ENCODE measurements around the gene KLHL29. TPM values are rescaled to one million over a fixed set of nuclear protein-coding genes. Genes with fewer than 3 reads are reported as not detected.

Gene KLHL29
- total and polyA plus RNA-seq, 2 of the 13 experiments (the other 11 are each of a cell fraction or from before 2014, with no cell fraction given) = 0.01 TPM; not detected in 1

- Histone ChIP-seq H3K9me3 (ENCODE audit: low read length) (no peaks in the 10 kb centered on the region), H3K79me2 (ENCODE audit: insufficient read depth, low read length) (no peaks in the 10 kb centered on the region), H3K27ac (ENCODE audit: extremely low read length, insufficient read depth, low read length) (no peak overlapping the region), H3K4me1 (ENCODE audit: insufficient read depth, low read length) (peaks cover 8% of the 10 kb centered on the region), H3K4me3 (replicated peaks in 1 of 3; ENCODE audit: insufficient read depth in 1 of 3, low read depth in 2 of 3, low read length in 3 of 3) (no peak overlapping the region), H4K20me1 (ENCODE audit: insufficient read depth, low read length) (no peaks in the 10 kb centered on the region), H3K36me3 (replicated peaks in 1 of 2; ENCODE audit: control insufficient read depth in 1 of 2, insufficient read depth in 2 of 2, low read length in 2 of 2) (no peaks in the 10 kb centered on the region), H2AFZ (ENCODE audit: low read length) (no peak overlapping the region), H3K4me2 (ENCODE audit: low read depth, low read length) (no peak overlapping the region), H3K27me3 (ENCODE audit: control insufficient read depth in 1 of 2, insufficient read depth in 2 of 2, low read length in 2 of 2) (peaks cover 0 to 8% of the 10 kb centered on the region in 2 experiments; a peak in 2 of 5 replicates), H3K9ac (ENCODE audit: insufficient read depth, low read depth, low read length) (no peak overlapping the region)
- FAIRE-seq (no peak), ATAC-seq (no peak), DNase-seq (ENCODE audit: low spot score) (no peak)
- CTCF ChIA-PET (ENCODE audit: low intra/inter-chr PET ratio, low total read pairs) = no interaction called here
- no TSS peak for BruUV-seq (replicated peaks)
- in situ Hi-C loops (cut with HindIII; ENCODE audit: extremely low pct_ligation_motif_present, low pct_unique_long_range_greater_than_20kb) = no loop called here
- TF ChIP-seq POLR2AphosphoS5 (IDR thresholded peaks at IDR 0.05; ENCODE audit: low read depth, low read length) (no peak), RFXAP (CRISPR knock-in tag; IDR thresholded peaks at IDR 0.05; ENCODE audit: borderline replicate concordance) (no peak), ATM (IDR thresholded peaks at IDR 0.05; ENCODE audit: borderline replicate concordance) (no peak), ZNF777 (CRISPR knock-in tag; IDR thresholded peaks at IDR 0.05) (no peak), MIER3 (CRISPR knock-in tag; IDR thresholded peaks at IDR 0.05; ENCODE audit: borderline replicate concordance) (no peak), MBNL3 (CRISPR knock-in tag; conservative IDR thresholded peaks at IDR 0.05) (no peak), SALL1 (CRISPR knock-in tag; IDR thresholded peaks at IDR 0.05) (no peak), ZNF33B (CRISPR knock-in tag; IDR thresholded peaks at IDR 0.05) (no peak), DMAP1 (CRISPR knock-in tag; IDR thresholded peaks at IDR 0.05) (no peak), RORA (CRISPR knock-in tag; IDR thresholded peaks at IDR 0.05) (no peak), RBFOX2 (IDR thresholded peaks at IDR 0.05; ENCODE audit: low read depth, low read length) (no peak), GFI1 (CRISPR knock-in tag; IDR thresholded peaks at IDR 0.05; ENCODE audit: borderline replicate concordance) (no peak), BRD4 (CRISPR knock-in tag; IDR thresholded peaks at IDR 0.05) (no peak), CREB1 (IDR thresholded peaks at IDR 0.05) (no peak), CREB1 (CRISPR knock-in tag; IDR thresholded peaks at IDR 0.05) (no peak), ZNF12 (CRISPR knock-in tag; IDR thresholded peaks at IDR 0.05) (no peak), ZNF740 (CRISPR knock-in tag; IDR thresholded peaks at IDR 0.05) (no peak)
- TF ChIP-seq, protein P1, sequence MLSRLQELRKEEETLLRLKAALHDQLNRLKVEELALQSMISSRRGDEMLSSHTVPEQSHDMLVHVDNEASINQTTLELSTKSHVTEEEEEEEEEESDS (CRISPR knock-in tag; IDR thresholded peaks at IDR 0.05; ENCODE audit: borderline replicate concordance) = no peak
- TF ChIP-seq, protein P2, sequence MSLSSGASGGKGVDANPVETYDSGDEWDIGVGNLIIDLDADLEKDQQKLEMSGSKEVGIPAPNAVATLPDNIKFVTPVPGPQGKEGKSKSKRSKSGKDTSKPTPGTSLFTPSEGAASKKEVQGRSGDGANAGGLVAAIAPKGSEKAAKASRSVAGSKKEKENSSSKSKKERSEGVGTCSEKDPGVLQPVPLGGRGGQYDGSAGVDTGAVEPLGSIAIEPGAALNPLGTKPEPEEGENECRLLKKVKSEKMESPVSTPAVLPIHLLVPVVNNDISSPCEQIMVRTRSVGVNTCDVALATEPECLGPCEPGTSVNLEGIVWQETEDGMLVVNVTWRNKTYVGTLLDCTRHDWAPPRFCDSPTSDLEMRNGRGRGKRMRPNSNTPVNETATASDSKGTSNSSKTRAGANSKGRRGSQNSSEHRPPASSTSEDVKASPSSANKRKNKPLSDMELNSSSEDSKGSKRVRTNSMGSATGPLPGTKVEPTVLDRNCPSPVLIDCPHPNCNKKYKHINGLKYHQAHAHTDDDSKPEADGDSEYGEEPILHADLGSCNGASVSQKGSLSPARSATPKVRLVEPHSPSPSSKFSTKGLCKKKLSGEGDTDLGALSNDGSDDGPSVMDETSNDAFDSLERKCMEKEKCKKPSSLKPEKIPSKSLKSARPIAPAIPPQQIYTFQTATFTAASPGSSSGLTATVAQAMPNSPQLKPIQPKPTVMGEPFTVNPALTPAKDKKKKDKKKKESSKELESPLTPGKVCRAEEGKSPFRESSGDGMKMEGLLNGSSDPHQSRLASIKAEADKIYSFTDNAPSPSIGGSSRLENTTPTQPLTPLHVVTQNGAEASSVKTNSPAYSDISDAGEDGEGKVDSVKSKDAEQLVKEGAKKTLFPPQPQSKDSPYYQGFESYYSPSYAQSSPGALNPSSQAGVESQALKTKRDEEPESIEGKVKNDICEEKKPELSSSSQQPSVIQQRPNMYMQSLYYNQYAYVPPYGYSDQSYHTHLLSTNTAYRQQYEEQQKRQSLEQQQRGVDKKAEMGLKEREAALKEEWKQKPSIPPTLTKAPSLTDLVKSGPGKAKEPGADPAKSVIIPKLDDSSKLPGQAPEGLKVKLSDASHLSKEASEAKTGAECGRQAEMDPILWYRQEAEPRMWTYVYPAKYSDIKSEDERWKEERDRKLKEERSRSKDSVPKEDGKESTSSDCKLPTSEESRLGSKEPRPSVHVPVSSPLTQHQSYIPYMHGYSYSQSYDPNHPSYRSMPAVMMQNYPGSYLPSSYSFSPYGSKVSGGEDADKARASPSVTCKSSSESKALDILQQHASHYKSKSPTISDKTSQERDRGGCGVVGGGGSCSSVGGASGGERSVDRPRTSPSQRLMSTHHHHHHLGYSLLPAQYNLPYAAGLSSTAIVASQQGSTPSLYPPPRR (CRISPR knock-in tag; IDR thresholded peaks at IDR 0.05; ENCODE audit: borderline replicate concordance) = no peak
- POLR2A ChIA-PET = no interaction called here
- intact Hi-C loops (cut with micrococcal nuclease; ENCODE audit: unreplicated experiment) = no loop called here
- 27% methylated on average over 4 of the region's 4 CpGs for WGBS (ENCODE audit: low lambda C conversion rate)
Measured at GRCh38 chr2:23355001-23355400, 30.0 kb upstream of the KLHL29 start.

All from HepG2 (cell line).